Thoracic aorta (tissue), 2 donors: ENCODE measurements around the gene RSAD2. TPM values are rescaled to one million over a fixed set of nuclear protein-coding genes. Genes with fewer than 3 reads are reported as not detected.

Experiments
- ATAC-seq: fragments of 150-250 bp; one replicate; pipeline ENCODE4 v1.8.0; 2017; ENCODE audit warnings: low read depth; ENCODE audit not compliant: insufficient number of reproducible peaks, low FRiP score
- DNase-seq: peaks from one replicate; pipeline ENCODE4 v3.0.0-alpha.2; 2020; ENCODE audit warnings: low spot score
- H3K27ac ChIP-seq, 2 donors: fragments of 200-600 bp; sonication (generic); 1 replicate in 1 of 2; 2 replicates in 1 of 2; pipeline ENCODE4 v1.5.1; 2016; ENCODE audit warnings: mild to moderate bottlenecking in 2 of 2, moderate library complexity in 2 of 2
- H3K27me3 ChIP-seq: fragments of 200-600 bp; sonication (generic); replicated peaks from 2 replicates; pipeline ENCODE4 v1.6.0; 2016; ENCODE audit warnings: mild to moderate bottlenecking; ENCODE audit not compliant: insufficient read depth
- H3K36me3 ChIP-seq: fragments of 200-600 bp; sonication (generic); one replicate; pipeline ENCODE4 v1.5.1; 2016
- H3K4me1 ChIP-seq, 2 donors: fragments of 200-600 bp; sonication (generic); 1 replicate in 1 of 2; 2 replicates in 1 of 2; pipeline versions ENCODE4 v1.5.1 to v1.6.0; 2016; ENCODE audit warnings: low read depth in 2 of 2, mild to moderate bottlenecking in 1 of 2; ENCODE audit not compliant: control insufficient read depth in 1 of 2
- H3K4me3 ChIP-seq: fragments of 200-600 bp; sonication (generic); 2 replicates; pipeline ENCODE4 v1.5.1; 2016; ENCODE audit warnings: mild to moderate bottlenecking
- H3K9me3 ChIP-seq: fragments of 200-600 bp; sonication (generic); 2 replicates; pipeline ENCODE4 v1.5.1; 2016
- CTCF ChIP-seq: fragments of 200-600 bp; sonication (generic); IDR thresholded peaks from one replicate; pipeline ENCODE4 v1.5.1; 2019; ENCODE audit warnings: antibody characterized with exemption
- total RNA-seq, 2 donors: library from RNA; depleted of rRNA; stranded (reverse); fragments of >200 nt; gene quantifications; one replicate each; pipeline versions ENCODE4 v1.1.0 to v1.2.3, GENCODE V29; 2016

Gene RSAD2
- total RNA-seq, 2 donors from 2014 or later, result 11.3 to 11.8 TPM

DNA sequence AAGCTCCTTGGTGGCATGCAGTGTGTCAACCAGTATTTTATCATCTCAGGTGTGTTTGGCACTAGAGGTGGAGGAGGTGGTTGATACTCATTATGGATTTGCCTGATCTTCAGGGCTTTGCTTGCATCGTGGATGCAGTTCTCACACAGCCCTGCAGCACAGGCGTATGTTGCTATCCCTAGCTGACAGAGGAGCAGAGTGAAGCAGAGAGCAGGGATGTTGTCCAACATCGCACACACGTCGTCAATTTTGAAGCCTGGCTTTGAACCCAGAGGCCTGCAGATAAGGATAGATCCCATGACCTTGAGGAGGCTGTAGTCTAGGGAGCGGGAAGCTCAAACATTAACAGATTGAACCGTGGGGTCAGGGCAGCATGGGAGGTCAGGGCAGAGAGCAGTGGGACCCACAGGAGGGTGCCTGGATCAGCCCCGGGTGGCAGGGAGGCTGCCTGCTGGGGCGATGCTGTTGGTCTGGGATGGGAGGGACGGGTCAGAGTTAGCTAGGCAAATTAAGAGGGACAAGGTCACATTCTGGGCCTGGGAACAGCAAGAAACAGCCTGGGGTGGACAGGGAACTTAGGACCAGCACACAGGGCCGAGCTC, 43.8 kb downstream of the RSAD2 start:
- no peak overlapping the region for H3K27ac ChIP-seq
- TF ChIP-seq CTCF, result no peak
- H3K36me3 ChIP-seq, result no peaks in the 10 kb centered on the region
- ATAC-seq, result no peak
- DNase-seq, result no peak
- H3K4me3 ChIP-seq, result no peak overlapping the region
- no peaks in the 10 kb centered on the region for H3K27me3 ChIP-seq
- H3K9me3 ChIP-seq, result no peaks in the 10 kb centered on the region
- peaks cover 3 to 31% of the 10 kb centered on the region in 2 donors for H3K4me1 ChIP-seq

DNA sequence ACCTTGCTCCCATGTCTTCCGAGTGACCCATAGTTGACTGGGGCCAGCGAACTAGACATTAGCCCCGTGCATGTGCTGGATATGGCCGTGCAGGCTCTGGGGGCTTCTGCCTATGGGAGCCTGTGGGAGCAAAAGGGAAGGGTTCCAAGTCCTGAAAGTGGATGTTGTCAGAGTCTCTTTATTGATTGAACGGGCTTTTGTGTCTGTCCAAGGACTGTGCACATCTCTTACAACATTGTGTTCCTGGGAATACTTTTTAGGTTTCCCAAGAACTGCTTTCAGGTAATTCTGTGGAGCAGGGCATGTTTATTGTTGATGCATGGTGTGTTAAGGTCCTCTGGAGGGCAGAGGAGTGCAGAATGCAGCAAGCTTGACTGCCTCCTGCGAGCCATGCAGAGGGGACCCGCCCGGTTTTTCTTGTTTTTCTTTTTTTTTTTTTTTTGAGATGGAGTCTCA, 44.7 kb downstream of the RSAD2 start:
- Histone ChIP-seq H3K27me3 (no peaks in the 10 kb centered on the region), H3K4me1 (peaks cover 3 to 26% of the 10 kb centered on the region in 2 donors), H3K4me3 (no peak overlapping the region), H3K9me3 (no peaks in the 10 kb centered on the region), H3K27ac (no peak overlapping the region), H3K36me3 (no peaks in the 10 kb centered on the region)
- ATAC-seq, result no peak
- DNase-seq, result no peak
- no peak for TF ChIP-seq CTCF

DNA sequence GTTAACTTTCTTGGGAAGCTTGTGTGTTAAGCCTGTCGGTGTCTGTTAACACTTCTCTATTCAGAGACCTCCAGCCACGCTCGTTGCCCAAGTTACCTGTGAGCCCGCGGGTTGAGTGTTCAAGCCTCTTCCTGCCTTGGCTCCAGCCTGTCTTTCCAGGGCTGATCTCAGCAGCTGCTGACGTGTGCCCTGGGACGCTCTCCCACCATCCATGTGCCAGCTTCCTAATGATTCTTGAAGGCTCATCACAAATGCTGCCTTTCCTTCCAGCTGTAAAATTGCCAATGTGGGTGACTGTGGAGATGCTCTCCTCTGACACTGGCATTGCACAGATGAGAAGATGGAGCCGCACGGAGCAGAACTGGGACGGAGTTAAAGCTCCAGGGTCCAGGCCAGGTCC, 45.7 kb downstream of the RSAD2 start:
- no peak for DNase-seq
- no peaks in the 10 kb centered on the region for H3K27me3 ChIP-seq
- H3K36me3 ChIP-seq, result no peaks in the 10 kb centered on the region
- H3K9me3 ChIP-seq, result no peaks in the 10 kb centered on the region
- H3K27ac ChIP-seq, result no peak overlapping the region
- no peak for ATAC-seq
- no peak overlapping the region for H3K4me3 ChIP-seq
- no peak for TF ChIP-seq CTCF
- peaks cover 3 to 26% of the 10 kb centered on the region in 2 donors for H3K4me1 ChIP-seq

GRCh38 chr2:6924101-6924923, 46.7 kb downstream of the RSAD2 start:
- Histone ChIP-seq H3K27me3 (no peaks in the 10 kb centered on the region), H3K36me3 (no peaks in the 10 kb centered on the region), H3K4me1 (peaks cover 0 to 31% of the 10 kb centered on the region in 2 donors), H3K9me3 (no peaks in the 10 kb centered on the region), H3K4me3 (no peak overlapping the region), H3K27ac (no peak overlapping the region)
- ATAC-seq (no peak), DNase-seq (no peak)
- no peak for TF ChIP-seq CTCF

DNA sequence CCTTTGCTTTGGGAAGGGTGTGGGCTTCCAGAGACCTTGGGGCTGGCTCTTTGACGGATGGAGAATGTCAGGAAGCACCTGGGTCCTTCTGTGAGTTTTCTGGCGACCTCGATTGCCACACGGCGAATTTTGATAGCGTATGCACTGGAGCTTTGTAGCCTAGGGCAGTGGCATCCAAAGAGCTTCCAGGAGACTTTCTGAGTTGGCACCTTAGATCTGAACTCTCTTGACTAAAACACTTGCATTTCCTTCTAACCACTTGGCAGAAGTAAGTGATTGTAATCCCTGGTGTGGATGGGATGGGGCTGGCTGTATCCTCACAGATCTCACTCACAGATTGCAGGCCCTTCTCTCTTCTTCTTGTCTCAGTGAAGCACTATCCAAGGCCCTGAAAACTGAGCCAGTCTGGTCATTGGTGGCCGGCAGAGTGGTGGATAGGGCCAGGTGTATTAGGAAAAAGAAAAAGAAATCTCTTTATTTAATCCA, 47.4 kb downstream of the RSAD2 start:
- Histone ChIP-seq H3K4me3 (no peak overlapping the region), H3K36me3 (no peaks in the 10 kb centered on the region), H3K9me3 (no peaks in the 10 kb centered on the region), H3K4me1 (peaks cover 0 to 25% of the 10 kb centered on the region in 2 donors), H3K27me3 (no peaks in the 10 kb centered on the region), H3K27ac (no peak overlapping the region)
- DNase-seq, result no peak
- ATAC-seq, result no peak
- TF ChIP-seq CTCF, result no peak
